ENCODE measurements around the gene ZNF710.

Gene ZNF710

GRCh38 chr15:90040618-90041017 lies 39.5 kb downstream of the ZNF710 start:
- no peak for DNase-seq

- DNase-seq = no peak
These were observed 41.2 kb downstream of the ZNF710 start for GRCh38 chr15:90042356-90042755.

GRCh38 chr15:90042766-90043529 lies 41.8 kb downstream of the ZNF710 start:
- DNase-seq = no peak

- no peak for DNase-seq
These were observed 42.4 kb downstream of the ZNF710 start for GRCh38 chr15:90043530-90044010.

GRCh38 chr15:90044191-90044590 lies 43.1 kb downstream of the ZNF710 start:
- no peak for DNase-seq

GRCh38 chr15:90044916-90045371 lies 43.8 kb downstream of the ZNF710 start:
- no peak for DNase-seq

- DNase-seq = no peak
These were observed 45.2 kb downstream of the ZNF710 start for GRCh38 chr15:90046289-90046688.

- DNase-seq = no peak
These were observed 45.8 kb downstream of the ZNF710 start for GRCh38 chr15:90046911-90047392.

GRCh38 chr15:90047956-90048575 lies 46.9 kb downstream of the ZNF710 start:
- no peak for DNase-seq

GRCh38 chr15:90049030-90049429 lies 47.9 kb downstream of the ZNF710 start:
- no peak for DNase-seq

- no peak for DNase-seq
These were observed 48.8 kb downstream of the ZNF710 start for GRCh38 chr15:90049666-90050604.

- DNase-seq = no peak
These were observed 50.8 kb downstream of the ZNF710 start for GRCh38 chr15:90051874-90052273.

GRCh38 chr15:90053685-90054466 lies 52.8 kb downstream of the ZNF710 start:
- no peak for DNase-seq

GRCh38 chr15:90054618-90055097 lies 53.5 kb downstream of the ZNF710 start:
- DNase-seq = no peak

GRCh38 chr15:90055182-90055581 lies 54.1 kb downstream of the ZNF710 start:
- no peak for DNase-seq

GRCh38 chr15:90056529-90056928 lies 55.4 kb downstream of the ZNF710 start:
- DNase-seq = no peak

- DNase-seq = no peak
These were observed 57.2 kb downstream of the ZNF710 start for GRCh38 chr15:90058308-90058707.

- DNase-seq = no peak
These were observed 57.7 kb downstream of the ZNF710 start for GRCh38 chr15:90058775-90059174.

GRCh38 chr15:90059208-90059985 lies 58.3 kb downstream of the ZNF710 start:
- peak; percentile 88 for DNase-seq

- no peak for DNase-seq
These were observed 59.7 kb downstream of the ZNF710 start for GRCh38 chr15:90060797-90061196.

GRCh38 chr15:90062023-90062442 lies 60.9 kb downstream of the ZNF710 start:
- DNase-seq = no peak
